Neural progenitor cell (in vitro differentiated cells): Measurements from ENCODE around the gene CDKN2A. TPM values are rescaled to one million over a fixed set of nuclear protein-coding genes. Genes with fewer than 3 reads are reported as not detected.

ENCODE experiments used
- DNase-seq: peaks from one replicate; pipeline ENCODE4 v3.0.0-alpha.2; 2016; ENCODE audit warnings: low spot score
- H2AFZ ChIP-seq: fragments of 200-600 bp; sonication (generic); replicated peaks from 2 replicates; pipeline ENCODE4 v1.6.1; 2016; ENCODE audit warnings: antibody characterized with exemption
- H3F3A ChIP-seq: fragments of 200-600 bp; sonication (generic); 2 replicates; pipeline ENCODE4 v1.6.1; 2016; ENCODE audit warnings: antibody characterized with exemption, low read depth
- H3K27ac ChIP-seq: fragments of 200-600 bp; sonication (generic); 2 replicates; pipeline ENCODE4 v1.5.1; 2016; ENCODE audit warnings: mild to moderate bottlenecking
- H3K27me3 ChIP-seq: fragments of 200-600 bp; sonication (generic); 2 replicates; pipeline ENCODE4 v1.6.1; 2016; ENCODE audit warnings: mild to moderate bottlenecking, moderate library complexity
- H3K36me3 ChIP-seq: fragments of 200-600 bp; sonication (generic); 2 replicates; pipeline ENCODE4 v1.5.1; 2016
- H3K4me1 ChIP-seq: fragments of 200-600 bp; sonication (generic); 2 replicates; pipeline ENCODE4 v1.6.1; 2016; ENCODE audit warnings: mixed run types
- H3K4me2 ChIP-seq: fragments of 200-600 bp; sonication (generic); 2 replicates; pipeline ENCODE4 v1.6.1; 2016
- H3K4me3 ChIP-seq: fragments of 200-600 bp; sonication (generic); 2 replicates; pipeline ENCODE4 v1.5.1; 2016
- H3K79me2 ChIP-seq: fragments of 200-600 bp; sonication (generic); 2 replicates; pipeline ENCODE4 v1.6.1; 2016; ENCODE audit warnings: low read depth
- H3K9ac ChIP-seq: fragments of 200-600 bp; sonication (generic); 2 replicates; pipeline ENCODE4 v1.6.1; 2016
- H3K9me3 ChIP-seq: fragments of 200-600 bp; sonication (generic); 2 replicates; pipeline ENCODE4 v1.5.1; 2016; ENCODE audit warnings: low read depth
- H4K20me1 ChIP-seq: fragments of 200-600 bp; sonication (generic); 2 replicates; pipeline ENCODE4 v1.6.1; 2016; ENCODE audit warnings: low read depth
- H3K27ac Mint-ChIP-seq: 3 replicates; pipeline ENCODE4 v1.8.0; 2021; ENCODE audit warnings: mixed read lengths
- H3K27me3 Mint-ChIP-seq: 2 replicates; pipeline ENCODE4 v1.8.0; 2022; ENCODE audit warnings: low read depth, mild to moderate bottlenecking, inconsistent platforms, moderate library complexity, mixed read lengths; ENCODE audit not compliant: insufficient read depth
- H3K36me3 Mint-ChIP-seq: 3 replicates; pipeline ENCODE4 v1.8.0; 2021; ENCODE audit warnings: mixed read lengths
- H3K4me1 Mint-ChIP-seq: 3 replicates; pipeline ENCODE4 v1.8.0; 2021; ENCODE audit warnings: mixed read lengths
- H3K4me3 Mint-ChIP-seq: 3 replicates; pipeline ENCODE4 v1.8.0; 2021; ENCODE audit warnings: mild to moderate bottlenecking, moderate library complexity, mixed read lengths
- H3K9me3 Mint-ChIP-seq: 3 replicates; pipeline ENCODE4 v1.8.0; 2020; ENCODE audit warnings: mixed read lengths
- EZH2 ChIP-seq: fragments of 200-600 bp; sonication (generic); IDR thresholded peaks from 2 replicates; pipeline ENCODE4 v1.6.1; 2017; ENCODE audit warnings: antibody characterized with exemption, mild to moderate bottlenecking, moderate library complexity
- EZH2phosphoT487 ChIP-seq: fragments of 200-600 bp; sonication (generic); IDR thresholded peaks from 2 replicates; pipeline ENCODE4 v1.6.1; 2017; ENCODE audit warnings: antibody characterized with exemption
- total RNA-seq: library from RNA; depleted of rRNA; stranded (reverse); fragments of >200 nt; gene quantifications from 2 replicates; pipeline ENCODE4 v1.2.3, GENCODE V29; 2015; ENCODE audit warnings: low replicate concordance
- TF ChIP-seq, protein P1 (sequence below): fragments of 200-600 bp; sonication (generic); IDR thresholded peaks from 2 replicates; pipeline ENCODE4 v1.5.1; 2017; ENCODE audit warnings: antibody characterized with exemption, mild to moderate bottlenecking

Gene CDKN2A
- total RNA-seq, 1 donor from 2014 or later: not detected

DNA sequence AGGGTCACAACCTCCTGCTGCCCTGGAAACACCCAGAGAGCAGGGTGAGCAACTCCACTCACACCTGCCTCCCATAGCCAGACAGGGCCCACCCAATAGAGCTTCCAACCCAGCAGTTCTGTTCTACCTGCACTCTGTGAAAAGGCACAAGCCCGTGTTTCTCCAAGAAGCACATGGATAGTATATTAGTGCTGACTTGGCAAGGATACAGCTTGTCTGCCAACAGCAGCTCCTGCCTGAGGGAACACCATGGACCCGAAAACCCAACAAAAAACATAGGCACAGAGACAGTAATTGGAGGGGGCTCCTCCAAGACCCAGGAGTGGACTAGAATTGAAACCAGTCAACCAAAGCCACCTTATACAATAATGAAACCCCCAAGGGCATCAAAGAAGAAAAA is 48.6 kb downstream of the CDKN2A start:
- no peak for TF ChIP-seq EZH2phosphoT487
- no peak for TF ChIP-seq EZH2
- TF ChIP-seq, protein P1, sequence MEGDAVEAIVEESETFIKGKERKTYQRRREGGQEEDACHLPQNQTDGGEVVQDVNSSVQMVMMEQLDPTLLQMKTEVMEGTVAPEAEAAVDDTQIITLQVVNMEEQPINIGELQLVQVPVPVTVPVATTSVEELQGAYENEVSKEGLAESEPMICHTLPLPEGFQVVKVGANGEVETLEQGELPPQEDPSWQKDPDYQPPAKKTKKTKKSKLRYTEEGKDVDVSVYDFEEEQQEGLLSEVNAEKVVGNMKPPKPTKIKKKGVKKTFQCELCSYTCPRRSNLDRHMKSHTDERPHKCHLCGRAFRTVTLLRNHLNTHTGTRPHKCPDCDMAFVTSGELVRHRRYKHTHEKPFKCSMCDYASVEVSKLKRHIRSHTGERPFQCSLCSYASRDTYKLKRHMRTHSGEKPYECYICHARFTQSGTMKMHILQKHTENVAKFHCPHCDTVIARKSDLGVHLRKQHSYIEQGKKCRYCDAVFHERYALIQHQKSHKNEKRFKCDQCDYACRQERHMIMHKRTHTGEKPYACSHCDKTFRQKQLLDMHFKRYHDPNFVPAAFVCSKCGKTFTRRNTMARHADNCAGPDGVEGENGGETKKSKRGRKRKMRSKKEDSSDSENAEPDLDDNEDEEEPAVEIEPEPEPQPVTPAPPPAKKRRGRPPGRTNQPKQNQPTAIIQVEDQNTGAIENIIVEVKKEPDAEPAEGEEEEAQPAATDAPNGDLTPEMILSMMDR: no peak
- no peaks in the 10 kb centered on the region for H3K79me2 ChIP-seq
- Mint-ChIP-seq H3K4me3 (no peak overlapping the region), H3K4me1 (no peaks in the 10 kb centered on the region), H3K27ac (no peak overlapping the region), H3K27me3 (peaks cover 3% of the 10 kb centered on the region), H3K36me3 (no peaks in the 10 kb centered on the region), H3K9me3 (peaks cover 5% of the 10 kb centered on the region)
- H3K27me3 ChIP-seq: no peaks in the 10 kb centered on the region
- no peaks in the 10 kb centered on the region for H3F3A ChIP-seq
- DNase-seq: no peak
- no peak overlapping the region for H2AFZ ChIP-seq
- no peaks in the 10 kb centered on the region for H4K20me1 ChIP-seq
- no peaks in the 10 kb centered on the region for H3K9me3 ChIP-seq
- no peak overlapping the region for H3K9ac ChIP-seq
- H3K36me3 ChIP-seq: no peaks in the 10 kb centered on the region
- no peaks in the 10 kb centered on the region for H3K4me1 ChIP-seq
- H3K4me2 ChIP-seq: no peak overlapping the region
- no peak overlapping the region for H3K27ac ChIP-seq
- no peak overlapping the region for H3K4me3 ChIP-seq

DNA sequence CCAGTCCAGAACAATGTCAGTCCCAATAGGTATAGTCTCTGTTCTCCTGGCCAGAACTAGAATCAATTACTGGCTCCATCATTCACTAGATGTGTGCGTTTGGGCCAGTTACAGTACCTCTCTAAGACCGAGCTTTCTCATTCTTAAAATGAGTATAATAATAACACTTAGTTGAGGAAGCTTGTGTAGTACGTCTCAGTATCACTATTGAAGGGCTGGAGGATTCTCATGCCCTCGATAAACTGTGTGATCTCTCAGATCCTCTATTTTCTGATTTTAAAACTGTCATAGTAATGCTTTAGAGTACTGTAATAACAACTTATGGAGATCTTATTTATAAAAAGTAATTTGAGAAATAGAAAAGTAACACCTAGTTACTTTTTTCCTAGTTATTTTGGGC is 50.7 kb downstream of the CDKN2A start:
- no peak overlapping the region for H2AFZ ChIP-seq
- Mint-ChIP-seq H3K4me3 (no peak overlapping the region), H3K27ac (no peak overlapping the region), H3K27me3 (peaks cover 3% of the 10 kb centered on the region), H3K9me3 (peaks cover 5% of the 10 kb centered on the region), H3K36me3 (no peaks in the 10 kb centered on the region), H3K4me1 (no peaks in the 10 kb centered on the region)
- no peaks in the 10 kb centered on the region for H3K27me3 ChIP-seq
- no peaks in the 10 kb centered on the region for H3F3A ChIP-seq
- H3K9me3 ChIP-seq: no peaks in the 10 kb centered on the region
- H3K4me1 ChIP-seq: no peaks in the 10 kb centered on the region
- no peaks in the 10 kb centered on the region for H3K36me3 ChIP-seq
- no peaks in the 10 kb centered on the region for H3K79me2 ChIP-seq
- TF ChIP-seq EZH2phosphoT487 (no peak), EZH2 (no peak)
- TF ChIP-seq, protein P1: no peak
- no peak for DNase-seq
- H3K4me2 ChIP-seq: no peak overlapping the region
- no peaks in the 10 kb centered on the region for H4K20me1 ChIP-seq
- H3K27ac ChIP-seq: no peak overlapping the region
- H3K4me3 ChIP-seq: no peak overlapping the region
- H3K9ac ChIP-seq: no peak overlapping the region

DNA sequence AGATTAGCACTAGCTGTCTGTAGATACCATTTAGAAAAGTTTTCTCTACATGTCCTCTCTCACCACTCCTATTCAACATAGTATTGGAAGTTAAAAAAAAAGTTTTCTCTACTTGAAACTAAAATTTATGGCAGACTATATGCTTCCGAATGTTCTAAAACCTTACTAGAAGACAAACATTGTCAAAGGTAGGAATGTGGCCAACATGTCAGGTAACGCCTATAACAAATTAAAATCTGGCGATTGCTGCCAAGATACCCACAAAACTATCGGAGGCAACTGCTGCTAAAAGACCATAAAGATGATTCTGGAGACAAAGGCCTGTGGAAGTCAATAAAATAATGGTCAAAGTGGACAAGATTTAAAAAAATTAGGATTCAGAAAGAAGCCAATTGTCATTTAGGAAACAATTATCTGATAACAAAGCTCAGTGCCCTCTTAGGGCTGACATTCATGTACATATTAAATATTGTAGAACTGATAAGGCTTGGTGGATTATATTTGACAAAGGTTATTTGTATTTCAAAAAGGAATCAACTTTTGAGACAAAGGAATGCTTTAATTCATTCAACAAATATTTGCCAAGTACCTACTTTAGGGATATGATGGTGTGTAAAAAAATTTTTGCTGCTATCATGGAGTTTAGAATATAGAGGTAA is 52.7 kb downstream of the CDKN2A start:
- Histone ChIP-seq H3K27ac (no peak overlapping the region), H3K36me3 (no peaks in the 10 kb centered on the region), H3K4me3 (no peak overlapping the region), H3K4me1 (no peaks in the 10 kb centered on the region), H3K4me2 (no peak overlapping the region), H3K9me3 (no peaks in the 10 kb centered on the region), H3K9ac (no peak overlapping the region), H2AFZ (no peak overlapping the region), H3F3A (no peaks in the 10 kb centered on the region), H4K20me1 (no peaks in the 10 kb centered on the region), H3K27me3 (no peaks in the 10 kb centered on the region), H3K79me2 (no peaks in the 10 kb centered on the region)
- Mint-ChIP-seq H3K9me3 (peaks cover 5% of the 10 kb centered on the region), H3K27ac (no peak overlapping the region), H3K4me1 (no peaks in the 10 kb centered on the region), H3K4me3 (no peak overlapping the region), H3K36me3 (no peaks in the 10 kb centered on the region), H3K27me3 (no peaks in the 10 kb centered on the region)
- DNase-seq: no peak
- no peak for TF ChIP-seq EZH2
- TF ChIP-seq, protein P1: no peak
- no peak for TF ChIP-seq EZH2phosphoT487
